Measurements from ENCODE around the gene IGF2.

- TF ChIP-seq CTCF (IDR thresholded peaks at IDR 0.05) (no peak), POLR2A (IDR thresholded peaks at IDR 0.05) (no peak)
Measured at GRCh38 chr11:2147391-2147790, 8.2 kb upstream of the IGF2 start.

Data from esophagus squamous epithelium (tissue), 4 donors.